K562 (cell line): ENCODE data around the gene TMED6. TPM values are rescaled to one million over a fixed set of nuclear protein-coding genes. Genes with fewer than 3 reads are reported as not detected.

ENCODE experiments used
- EP300 ChIP-seq: IDR thresholded peaks from 2 replicates; pipeline ENCODE4 v1.6.1; 2012; ENCODE audit warnings: low read length, improper control_type of control experiment
- SMARCB1 ChIP-seq: IDR thresholded peaks from 2 replicates; pipeline ENCODE4 v1.6.1; 2011; ENCODE audit warnings: improper control_type of control experiment, low read depth; ENCODE audit not compliant: insufficient read length
- SPI1 ChIP-seq: IDR thresholded peaks from 2 replicates; pipeline ENCODE4 v1.6.1; 2011; ENCODE audit warnings: low read depth, low read length, control low read depth, borderline replicate concordance
- SRSF1 ChIP-seq: fragments of 200-400 bp; formaldehyde crosslinking; IDR thresholded peaks from 2 replicates; pipeline ENCODE4 v1.6.1; 2017; ENCODE audit warnings: mild to moderate bottlenecking, low read depth, low read length, moderate library complexity
- STAG1 ChIP-seq: sonication (generic); formaldehyde crosslinking; IDR thresholded peaks from 2 replicates; pipeline ENCODE4 v1.5.0; 2020; ENCODE audit warnings: missing genetic modification reagents, borderline replicate concordance
- polyA plus RNA-seq, 8 experiments: library from polyadenylated mRNA; depleted of rRNA in 4 of 8; stranded (reverse) in 5 of 8; unstranded in 3 of 8; fragments of >200 nt; fragmentation: Nextera tagmentation in 2 of 8; fragmentation: Illumina TruSeq in 1 of 8; extraction: Ambion mirVana in 2 of 8; extraction: Trizol in 1 of 8; gene quantifications; 2 replicates each; pipeline versions ENCODE4 v1.2.1 to v1.2.3, GENCODE V29; 2011 to 2014; ENCODE audit warnings: inconsistent platforms in 1 of 8, missing spikeins in 1 of 8
- total RNA-seq, 7 experiments: library from RNA; depleted of rRNA in 6 of 7; stranded (reverse); fragments of >200 nt in 6 of 7; fragmentation: Illumina TruSeq in 2 of 7; extraction: Trizol in 2 of 7; gene quantifications; 2 replicates each; pipeline versions ENCODE4 v1.2.1 to v1.2.3, GENCODE V29; 2011 to 2021; ENCODE audit warnings: low replicate concordance in 1 of 7
- TF ChIP-seq, protein P1 (sequence below): fragments of 250-450 bp; sonication (Bioruptor Pico); IDR thresholded peaks from 2 replicates; pipeline ENCODE4 v1.4.0; 2020
- TF ChIP-seq, protein P2 (sequence below): fragments of 450-650 bp; IDR thresholded peaks from 2 replicates; pipeline ENCODE4 v1.6.1; 2016; ENCODE audit warnings: antibody characterized with exemption
- TF ChIP-seq, protein P3 (sequence below): fragments of 450-650 bp; IDR thresholded peaks from 2 replicates; pipeline ENCODE4 v1.6.1; 2018; ENCODE audit not compliant: partially characterized antibody
- TF ChIP-seq, protein P4 (sequence below), 3 experiments: fragments of 200-800 bp in 1 of 3; sonication (Bioruptor generic) in 1 of 3; sonication (generic) in 1 of 3; formaldehyde crosslinking in 1 of 3; IDR thresholded peaks; 2 replicates each; pipeline versions ENCODE4 v1.6.1 to v1.8.0; 2016 to 2022; ENCODE audit warnings: mild to moderate bottlenecking in 2 of 3, missing compliant biosample characterization in 2 of 3, missing genetic modification characterization in 2 of 3, missing genetic modification reagents in 1 of 3
- TF ChIP-seq, protein P5 (sequence below), 2 experiments: IDR thresholded peaks; 2 replicates each; pipeline ENCODE4 v1.6.1; 2012; ENCODE audit warnings: improper control_type of control experiment in 2 of 2, low read depth in 2 of 2, low read length in 2 of 2, borderline replicate concordance in 1 of 2

The TMED6 gene
- total and polyA plus RNA-seq, 9 of the 15 experiments (the other 6 are each of a cell fraction or from before 2014, with no cell fraction given) = 0.14 to 0.45 (median 0.25) TPM; not detected in 2

DNA sequence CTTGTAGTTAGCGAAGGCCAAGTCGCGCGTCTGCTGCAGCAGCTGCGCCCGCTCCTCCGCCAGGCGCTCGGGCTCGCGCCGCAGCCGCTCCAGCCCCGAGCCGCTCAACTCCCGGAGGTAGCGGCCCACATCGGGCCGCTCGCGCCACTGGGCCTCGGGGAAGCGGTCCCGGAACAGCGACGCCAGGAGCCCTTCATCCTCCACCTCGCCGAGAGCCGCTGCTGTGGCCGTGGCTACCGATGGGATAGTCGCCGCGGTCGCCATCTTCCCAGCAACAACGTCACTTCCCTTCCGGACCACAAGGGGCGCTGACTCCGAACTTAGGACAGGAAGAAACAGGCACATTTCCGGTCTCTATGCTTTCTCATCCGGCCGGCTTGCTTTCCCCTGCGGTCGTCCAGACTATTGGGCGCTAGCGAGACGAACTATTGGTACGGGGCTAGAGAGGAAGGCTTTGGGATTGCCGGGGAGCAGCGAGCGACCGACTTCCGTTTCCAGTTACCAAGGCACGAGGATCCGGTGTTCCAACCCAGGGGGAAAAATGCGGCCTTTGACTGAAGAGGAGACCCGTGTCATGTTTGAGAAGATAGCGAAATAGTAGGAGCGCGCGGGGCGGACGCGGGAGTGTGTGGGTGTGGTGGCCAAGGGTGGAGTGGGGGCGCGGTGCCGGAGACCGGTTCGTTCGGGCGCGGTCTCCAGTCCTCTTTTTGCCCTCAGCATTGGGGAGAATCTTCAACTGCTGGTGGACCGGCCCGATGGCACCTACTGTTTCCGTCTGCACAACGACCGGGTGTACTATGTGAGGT is 12.1 kb downstream of the TMED6 start, which contains the start of the genes COG8 and NIP7 (continued):
- TF ChIP-seq, protein P1, sequence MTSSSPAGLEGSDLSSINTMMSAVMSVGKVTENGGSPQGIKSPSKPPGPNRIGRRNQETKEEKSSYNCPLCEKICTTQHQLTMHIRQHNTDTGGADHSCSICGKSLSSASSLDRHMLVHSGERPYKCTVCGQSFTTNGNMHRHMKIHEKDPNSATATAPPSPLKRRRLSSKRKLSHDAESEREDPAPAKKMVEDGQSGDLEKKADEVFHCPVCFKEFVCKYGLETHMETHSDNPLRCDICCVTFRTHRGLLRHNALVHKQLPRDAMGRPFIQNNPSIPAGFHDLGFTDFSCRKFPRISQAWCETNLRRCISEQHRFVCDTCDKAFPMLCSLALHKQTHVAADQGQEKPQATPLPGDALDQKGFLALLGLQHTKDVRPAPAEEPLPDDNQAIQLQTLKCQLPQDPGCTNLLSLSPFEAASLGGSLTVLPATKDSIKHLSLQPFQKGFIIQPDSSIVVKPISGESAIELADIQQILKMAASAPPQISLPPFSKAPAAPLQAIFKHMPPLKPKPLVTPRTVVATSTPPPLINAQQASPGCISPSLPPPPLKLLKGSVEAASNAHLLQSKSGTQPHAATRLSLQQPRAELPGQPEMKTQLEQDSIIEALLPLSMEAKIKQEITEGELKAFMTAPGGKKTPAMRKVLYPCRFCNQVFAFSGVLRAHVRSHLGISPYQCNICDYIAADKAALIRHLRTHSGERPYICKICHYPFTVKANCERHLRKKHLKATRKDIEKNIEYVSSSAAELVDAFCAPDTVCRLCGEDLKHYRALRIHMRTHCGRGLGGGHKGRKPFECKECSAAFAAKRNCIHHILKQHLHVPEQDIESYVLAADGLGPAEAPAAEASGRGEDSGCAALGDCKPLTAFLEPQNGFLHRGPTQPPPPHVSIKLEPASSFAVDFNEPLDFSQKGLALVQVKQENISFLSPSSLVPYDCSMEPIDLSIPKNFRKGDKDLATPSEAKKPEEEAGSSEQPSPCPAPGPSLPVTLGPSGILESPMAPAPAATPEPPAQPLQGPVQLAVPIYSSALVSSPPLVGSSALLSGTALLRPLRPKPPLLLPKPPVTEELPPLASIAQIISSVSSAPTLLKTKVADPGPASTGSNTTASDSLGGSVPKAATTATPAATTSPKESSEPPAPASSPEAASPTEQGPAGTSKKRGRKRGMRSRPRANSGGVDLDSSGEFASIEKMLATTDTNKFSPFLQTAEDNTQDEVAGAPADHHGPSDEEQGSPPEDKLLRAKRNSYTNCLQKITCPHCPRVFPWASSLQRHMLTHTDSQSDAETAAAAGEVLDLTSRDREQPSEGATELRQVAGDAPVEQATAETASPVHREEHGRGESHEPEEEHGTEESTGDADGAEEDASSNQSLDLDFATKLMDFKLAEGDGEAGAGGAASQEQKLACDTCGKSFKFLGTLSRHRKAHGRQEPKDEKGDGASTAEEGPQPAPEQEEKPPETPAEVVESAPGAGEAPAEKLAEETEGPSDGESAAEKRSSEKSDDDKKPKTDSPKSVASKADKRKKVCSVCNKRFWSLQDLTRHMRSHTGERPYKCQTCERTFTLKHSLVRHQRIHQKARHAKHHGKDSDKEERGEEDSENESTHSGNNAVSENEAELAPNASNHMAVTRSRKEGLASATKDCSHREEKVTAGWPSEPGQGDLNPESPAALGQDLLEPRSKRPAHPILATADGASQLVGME (CRISPR knock-in tag) = 0 out of 2 replicates have a peak, but pooled peaks have one; percentile 13
- TF ChIP-seq EP300 = peak; percentile 65
- no peak for TF ChIP-seq SMARCB1
- TF ChIP-seq, protein P2, sequence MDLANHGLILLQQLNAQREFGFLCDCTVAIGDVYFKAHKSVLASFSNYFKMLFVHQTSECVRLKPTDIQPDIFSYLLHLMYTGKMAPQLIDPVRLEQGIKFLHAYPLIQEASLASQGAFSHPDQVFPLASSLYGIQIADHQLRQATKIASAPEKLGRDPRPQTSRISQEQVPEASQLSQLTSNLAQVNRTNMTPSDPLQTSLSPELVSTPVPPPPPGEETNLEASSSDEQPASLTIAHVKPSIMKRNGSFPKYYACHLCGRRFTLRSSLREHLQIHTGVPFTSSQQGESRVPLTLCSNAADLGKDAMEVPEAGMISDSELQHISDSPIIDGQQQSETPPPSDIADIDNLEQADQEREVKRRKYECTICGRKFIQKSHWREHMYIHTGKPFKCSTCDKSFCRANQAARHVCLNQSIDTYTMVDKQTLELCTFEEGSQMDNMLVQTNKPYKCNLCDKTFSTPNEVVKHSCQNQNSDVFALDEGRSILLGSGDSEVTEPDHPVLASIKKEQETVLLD = peak; percentile 54; the same call in 1 of the 2 replicates
- TF ChIP-seq SRSF1 = no peak
- peak; percentile 43 for TF ChIP-seq SPI1
- TF ChIP-seq, protein P3, sequence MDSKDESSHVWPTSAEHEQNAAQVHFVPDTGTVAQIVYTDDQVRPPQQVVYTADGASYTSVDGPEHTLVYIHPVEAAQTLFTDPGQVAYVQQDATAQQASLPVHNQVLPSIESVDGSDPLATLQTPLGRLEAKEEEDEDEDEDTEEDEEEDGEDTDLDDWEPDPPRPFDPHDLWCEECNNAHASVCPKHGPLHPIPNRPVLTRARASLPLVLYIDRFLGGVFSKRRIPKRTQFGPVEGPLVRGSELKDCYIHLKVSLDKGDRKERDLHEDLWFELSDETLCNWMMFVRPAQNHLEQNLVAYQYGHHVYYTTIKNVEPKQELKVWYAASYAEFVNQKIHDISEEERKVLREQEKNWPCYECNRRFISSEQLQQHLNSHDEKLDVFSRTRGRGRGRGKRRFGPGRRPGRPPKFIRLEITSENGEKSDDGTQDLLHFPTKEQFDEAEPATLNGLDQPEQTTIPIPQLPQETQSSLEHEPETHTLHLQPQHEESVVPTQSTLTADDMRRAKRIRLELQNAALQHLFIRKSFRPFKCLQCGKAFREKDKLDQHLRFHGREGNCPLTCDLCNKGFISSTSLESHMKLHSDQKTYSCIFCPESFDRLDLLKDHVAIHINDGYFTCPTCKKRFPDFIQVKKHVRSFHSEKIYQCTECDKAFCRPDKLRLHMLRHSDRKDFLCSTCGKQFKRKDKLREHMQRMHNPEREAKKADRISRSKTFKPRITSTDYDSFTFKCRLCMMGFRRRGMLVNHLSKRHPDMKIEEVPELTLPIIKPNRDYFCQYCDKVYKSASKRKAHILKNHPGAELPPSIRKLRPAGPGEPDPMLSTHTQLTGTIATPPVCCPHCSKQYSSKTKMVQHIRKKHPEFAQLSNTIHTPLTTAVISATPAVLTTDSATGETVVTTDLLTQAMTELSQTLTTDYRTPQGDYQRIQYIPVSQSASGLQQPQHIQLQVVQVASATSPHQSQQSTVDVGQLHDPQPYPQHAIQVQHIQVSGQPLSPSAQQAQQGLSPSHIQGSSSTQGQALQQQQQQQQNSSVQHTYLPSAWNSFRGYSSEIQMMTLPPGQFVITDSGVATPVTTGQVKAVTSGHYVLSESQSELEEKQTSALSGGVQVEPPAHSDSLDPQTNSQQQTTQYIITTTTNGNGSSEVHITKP = peak; percentile 52
- TF ChIP-seq, protein P4, sequence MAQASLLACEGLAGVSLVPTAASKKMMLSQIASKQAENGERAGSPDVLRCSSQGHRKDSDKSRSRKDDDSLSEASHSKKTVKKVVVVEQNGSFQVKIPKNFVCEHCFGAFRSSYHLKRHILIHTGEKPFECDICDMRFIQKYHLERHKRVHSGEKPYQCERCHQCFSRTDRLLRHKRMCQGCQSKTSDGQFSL (CRISPR knock-in tag; IDR thresholded peaks at IDR 0.05) = no peak
- TF ChIP-seq, protein P4 (tag; IDR thresholded peaks at IDR 0.05) = no peak
- TF ChIP-seq, protein P5, sequence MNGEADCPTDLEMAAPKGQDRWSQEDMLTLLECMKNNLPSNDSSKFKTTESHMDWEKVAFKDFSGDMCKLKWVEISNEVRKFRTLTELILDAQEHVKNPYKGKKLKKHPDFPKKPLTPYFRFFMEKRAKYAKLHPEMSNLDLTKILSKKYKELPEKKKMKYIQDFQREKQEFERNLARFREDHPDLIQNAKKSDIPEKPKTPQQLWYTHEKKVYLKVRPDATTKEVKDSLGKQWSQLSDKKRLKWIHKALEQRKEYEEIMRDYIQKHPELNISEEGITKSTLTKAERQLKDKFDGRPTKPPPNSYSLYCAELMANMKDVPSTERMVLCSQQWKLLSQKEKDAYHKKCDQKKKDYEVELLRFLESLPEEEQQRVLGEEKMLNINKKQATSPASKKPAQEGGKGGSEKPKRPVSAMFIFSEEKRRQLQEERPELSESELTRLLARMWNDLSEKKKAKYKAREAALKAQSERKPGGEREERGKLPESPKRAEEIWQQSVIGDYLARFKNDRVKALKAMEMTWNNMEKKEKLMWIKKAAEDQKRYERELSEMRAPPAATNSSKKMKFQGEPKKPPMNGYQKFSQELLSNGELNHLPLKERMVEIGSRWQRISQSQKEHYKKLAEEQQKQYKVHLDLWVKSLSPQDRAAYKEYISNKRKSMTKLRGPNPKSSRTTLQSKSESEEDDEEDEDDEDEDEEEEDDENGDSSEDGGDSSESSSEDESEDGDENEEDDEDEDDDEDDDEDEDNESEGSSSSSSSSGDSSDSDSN (IDR thresholded peaks at IDR 0.05; ENCODE audit: borderline replicate concordance in 1 of 2, low read depth in 2 of 2, low read length in 2 of 2) = peak; percentile 75 to 95; a peak in 3 of 4 replicates
- no peak for TF ChIP-seq STAG1 (CRISPR knock-in tag)
